KMS-11 (cell line): ENCODE data around the gene UNK.

Experiments
- H2AFZ ChIP-seq: fragments of 200-600 bp; sonication (generic); 2 replicates; pipeline ENCODE4 v1.6.1; 2016; ENCODE audit warnings: antibody characterized with exemption, mixed run types, low read depth
- H3K27ac ChIP-seq: fragments of 200-600 bp; sonication (generic); 2 replicates; pipeline ENCODE4 v1.6.1; 2016; ENCODE audit warnings: mild to moderate bottlenecking, mixed run types
- H3K27me3 ChIP-seq: fragments of 200-600 bp; sonication (generic); 2 replicates; pipeline ENCODE4 v1.6.1; 2017; ENCODE audit warnings: mild to moderate bottlenecking, low read depth, mixed run types, moderate library complexity; ENCODE audit not compliant: insufficient read depth
- H3K36me3 ChIP-seq: fragments of 200-600 bp; sonication (generic); 2 replicates; pipeline ENCODE4 v1.6.1; 2017; ENCODE audit warnings: mild to moderate bottlenecking, mixed run types; ENCODE audit not compliant: insufficient read depth
- H3K4me1 ChIP-seq: fragments of 200-600 bp; sonication (generic); 2 replicates; pipeline ENCODE4 v1.6.1; 2016; ENCODE audit warnings: mild to moderate bottlenecking, low read depth, mixed run types; ENCODE audit not compliant: poor library complexity, severe bottlenecking
- H3K4me2 ChIP-seq: fragments of 200-600 bp; sonication (generic); 2 replicates; pipeline ENCODE4 v1.7.0; 2016; ENCODE audit warnings: mild to moderate bottlenecking, mixed run types
- H3K4me3 ChIP-seq: fragments of 200-600 bp; sonication (generic); IDR thresholded peaks from 2 replicates; pipeline ENCODE4 v1.6.1; 2017; ENCODE audit warnings: low read depth, low read length, mixed read lengths; ENCODE audit not compliant: insufficient read depth
- H3K79me2 ChIP-seq: fragments of 200-600 bp; sonication (generic); 2 replicates; pipeline ENCODE4 v1.6.1; 2016; ENCODE audit warnings: low read depth, mixed run types; ENCODE audit not compliant: insufficient read depth
- H3K9ac ChIP-seq: fragments of 200-600 bp; sonication (generic); 2 replicates; pipeline ENCODE4 v1.6.1; 2016; ENCODE audit warnings: mild to moderate bottlenecking, mixed run types
- H4K20me1 ChIP-seq: fragments of 200-600 bp; sonication (generic); 2 replicates; pipeline ENCODE4 v1.6.1; 2016; ENCODE audit warnings: mild to moderate bottlenecking, mixed run types; ENCODE audit not compliant: insufficient read depth
- TF ChIP-seq, protein P1 (sequence below): fragments of 200-600 bp; sonication (generic); conservative IDR thresholded peaks from 2 replicates; pipeline ENCODE4 v1.6.1; 2017; ENCODE audit warnings: low read depth, mild to moderate bottlenecking, antibody characterized with exemption, low read length, moderate library complexity, mixed read lengths

Gene UNK

DNA sequence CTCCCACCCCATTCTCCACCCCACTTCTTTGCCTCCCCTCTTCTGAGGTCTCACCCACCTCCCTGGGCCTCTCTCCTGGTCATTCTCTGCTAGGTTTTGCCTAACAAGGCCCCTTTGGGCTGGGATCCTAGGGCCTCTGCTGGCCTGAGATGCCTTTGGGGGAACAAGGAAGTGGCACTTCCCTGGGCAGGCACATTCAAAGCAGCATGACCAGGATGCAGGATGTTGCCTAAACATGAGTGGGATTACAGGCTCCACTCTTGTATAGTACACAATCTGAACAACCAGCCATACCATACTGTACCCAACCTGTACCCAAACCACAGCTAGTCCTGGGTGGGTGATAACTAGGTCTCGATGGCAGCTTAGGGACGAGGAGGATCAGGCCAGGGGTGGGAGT is 28.6 kb upstream of the UNK start:
- Histone ChIP-seq H3K9ac (no peak overlapping the region), H3K27me3 (peaks cover 11% of the 10 kb centered on the region), H3K4me3 (no peak overlapping the region), H3K4me2 (no peak overlapping the region), H2AFZ (no peak overlapping the region), H3K4me1 (peaks cover 28% of the 10 kb centered on the region), H3K79me2 (no peaks in the 10 kb centered on the region), H4K20me1 (no peaks in the 10 kb centered on the region), H3K36me3 (no peaks in the 10 kb centered on the region), H3K27ac (no peak overlapping the region)
- TF ChIP-seq, protein P1, sequence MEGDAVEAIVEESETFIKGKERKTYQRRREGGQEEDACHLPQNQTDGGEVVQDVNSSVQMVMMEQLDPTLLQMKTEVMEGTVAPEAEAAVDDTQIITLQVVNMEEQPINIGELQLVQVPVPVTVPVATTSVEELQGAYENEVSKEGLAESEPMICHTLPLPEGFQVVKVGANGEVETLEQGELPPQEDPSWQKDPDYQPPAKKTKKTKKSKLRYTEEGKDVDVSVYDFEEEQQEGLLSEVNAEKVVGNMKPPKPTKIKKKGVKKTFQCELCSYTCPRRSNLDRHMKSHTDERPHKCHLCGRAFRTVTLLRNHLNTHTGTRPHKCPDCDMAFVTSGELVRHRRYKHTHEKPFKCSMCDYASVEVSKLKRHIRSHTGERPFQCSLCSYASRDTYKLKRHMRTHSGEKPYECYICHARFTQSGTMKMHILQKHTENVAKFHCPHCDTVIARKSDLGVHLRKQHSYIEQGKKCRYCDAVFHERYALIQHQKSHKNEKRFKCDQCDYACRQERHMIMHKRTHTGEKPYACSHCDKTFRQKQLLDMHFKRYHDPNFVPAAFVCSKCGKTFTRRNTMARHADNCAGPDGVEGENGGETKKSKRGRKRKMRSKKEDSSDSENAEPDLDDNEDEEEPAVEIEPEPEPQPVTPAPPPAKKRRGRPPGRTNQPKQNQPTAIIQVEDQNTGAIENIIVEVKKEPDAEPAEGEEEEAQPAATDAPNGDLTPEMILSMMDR: no peak

DNA sequence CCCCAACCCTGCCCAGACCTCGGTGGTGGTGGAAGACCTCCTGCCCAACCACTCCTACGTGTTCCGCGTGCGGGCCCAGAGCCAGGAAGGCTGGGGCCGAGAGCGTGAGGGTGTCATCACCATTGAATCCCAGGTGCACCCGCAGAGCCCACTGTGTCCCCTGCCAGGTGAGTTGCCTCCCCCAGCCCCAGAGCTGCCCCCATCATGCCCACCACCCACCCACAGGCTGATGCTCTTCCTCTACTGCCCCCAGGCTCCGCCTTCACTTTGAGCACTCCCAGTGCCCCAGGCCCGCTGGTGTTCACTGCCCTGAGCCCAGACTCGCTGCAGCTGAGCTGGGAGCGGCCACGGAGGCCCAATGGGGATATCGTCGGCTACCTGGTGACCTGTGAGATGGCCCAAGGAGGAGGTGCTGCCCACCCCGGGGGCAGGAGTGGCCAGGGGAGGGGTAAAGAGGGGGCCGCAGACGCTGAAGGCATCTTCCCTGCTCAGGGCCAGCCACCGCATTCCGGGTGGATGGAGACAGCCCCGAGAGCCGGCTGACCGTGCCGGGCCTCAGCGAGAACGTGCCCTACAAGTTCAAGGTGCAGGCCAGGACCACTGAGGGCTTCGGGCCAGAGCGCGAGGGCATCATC is 28.0 kb upstream of the UNK start:
- Histone ChIP-seq H2AFZ (no peak overlapping the region), H3K4me2 (no peak overlapping the region), H3K36me3 (no peaks in the 10 kb centered on the region), H3K9ac (no peak overlapping the region), H4K20me1 (no peaks in the 10 kb centered on the region), H3K27me3 (peaks cover 11% of the 10 kb centered on the region), H3K4me3 (no peak overlapping the region), H3K27ac (no peak overlapping the region), H3K4me1 (peaks cover 28% of the 10 kb centered on the region), H3K79me2 (no peaks in the 10 kb centered on the region)
- TF ChIP-seq, protein P1: no peak

DNA sequence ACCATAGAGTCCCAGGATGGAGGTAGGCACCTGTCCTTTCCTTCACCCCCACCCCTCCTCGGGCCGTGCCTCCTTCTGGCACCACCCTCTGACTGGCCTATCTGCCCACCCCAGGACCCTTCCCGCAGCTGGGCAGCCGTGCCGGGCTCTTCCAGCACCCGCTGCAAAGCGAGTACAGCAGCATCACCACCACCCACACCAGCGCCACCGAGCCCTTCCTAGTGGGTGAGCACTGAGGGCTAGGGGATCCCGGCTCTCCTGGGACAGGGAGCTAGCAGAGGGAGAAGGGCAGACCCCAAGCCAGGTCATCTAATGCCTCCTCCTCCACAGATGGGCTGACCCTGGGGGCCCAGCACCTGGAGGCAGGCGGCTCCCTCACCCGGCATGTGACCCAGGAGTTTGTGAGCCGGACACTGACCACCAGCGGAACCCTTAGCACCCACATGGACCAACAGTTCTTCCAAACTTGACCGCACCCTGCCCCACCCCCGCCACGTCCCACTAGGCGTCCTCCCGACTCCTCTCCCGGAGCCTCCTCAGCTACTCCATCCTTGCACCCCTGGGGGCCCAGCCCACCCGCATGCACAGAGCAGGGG is 27.4 kb upstream of the UNK start:
- H2AFZ ChIP-seq: no peak overlapping the region
- H3K27me3 ChIP-seq: peaks cover 10% of the 10 kb centered on the region
- no peak overlapping the region for H3K27ac ChIP-seq
- no peak overlapping the region for H3K9ac ChIP-seq
- H4K20me1 ChIP-seq: no peaks in the 10 kb centered on the region
- TF ChIP-seq, protein P1: no peak
- no peak overlapping the region for H3K4me3 ChIP-seq
- no peaks in the 10 kb centered on the region for H3K36me3 ChIP-seq
- no peak overlapping the region for H3K4me2 ChIP-seq
- peaks cover 28% of the 10 kb centered on the region for H3K4me1 ChIP-seq
- no peaks in the 10 kb centered on the region for H3K79me2 ChIP-seq

DNA sequence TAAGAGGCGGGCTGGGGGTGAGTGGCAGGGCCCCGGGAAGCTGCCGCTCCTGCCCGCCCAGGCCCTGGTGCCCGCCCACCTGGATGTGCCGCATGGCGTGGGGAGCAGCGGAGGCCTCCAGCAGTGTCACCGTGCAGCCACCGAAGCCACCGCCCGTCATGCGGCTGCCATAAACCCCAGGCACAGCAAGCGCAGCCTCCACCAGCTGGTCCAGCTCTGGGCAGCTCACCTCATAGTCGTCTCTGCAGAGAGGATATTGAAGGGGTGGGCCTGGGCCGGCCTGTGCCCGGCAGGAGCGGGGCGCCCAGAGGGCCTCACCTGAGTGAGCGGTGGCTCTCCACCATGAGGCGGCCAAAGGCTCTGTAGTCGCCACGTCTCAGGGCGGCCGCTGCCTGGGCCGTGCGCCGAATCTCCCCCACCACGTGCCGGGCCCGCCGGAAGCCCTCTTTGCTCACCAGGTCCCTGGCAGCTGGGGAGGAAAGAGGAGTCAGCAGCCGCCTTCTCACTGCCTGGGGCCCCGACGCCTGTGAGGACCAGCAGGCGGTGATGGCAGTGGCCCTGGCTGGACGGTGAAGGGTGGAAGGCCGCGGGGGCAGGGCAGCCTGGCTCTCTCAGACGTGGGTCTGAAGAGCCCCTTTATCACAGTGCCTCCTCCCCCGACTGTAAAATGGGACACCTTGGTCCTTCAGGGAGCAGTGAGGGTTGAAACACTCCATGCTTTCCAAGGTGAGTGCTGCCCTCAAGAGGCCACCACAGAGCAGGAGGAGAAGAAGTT is 26.3 kb upstream of the UNK start:
- TF ChIP-seq, protein P1: peak; percentile 27; the same call in 1 of the 2 replicates
- H3K79me2 ChIP-seq: no peaks in the 10 kb centered on the region
- H3K9ac ChIP-seq: no peak overlapping the region
- H3K4me1 ChIP-seq: peaks cover 20% of the 10 kb centered on the region
- H3K36me3 ChIP-seq: no peaks in the 10 kb centered on the region
- no peak overlapping the region for H2AFZ ChIP-seq
- no peaks in the 10 kb centered on the region for H4K20me1 ChIP-seq
- no peak overlapping the region for H3K4me3 ChIP-seq
- peaks cover 3% of the 10 kb centered on the region; the same call in 1 of the 2 replicates for H3K27me3 ChIP-seq
- H3K4me2 ChIP-seq: no peak overlapping the region
- H3K27ac ChIP-seq: no peak overlapping the region
